ENCODE results near the gene TMEM119.

- no peak for TF ChIP-seq CTCF (IDR thresholded peaks at IDR 0.05)
- no peak for TF ChIP-seq POLR2AphosphoS5 (IDR thresholded peaks at IDR 0.05; ENCODE audit: low read depth, low read length)
- TF ChIP-seq SIN3A (IDR thresholded peaks at IDR 0.05; ENCODE audit: borderline replicate concordance, insufficient read depth, low read depth, low read length) = no peak
- no peak for TF ChIP-seq REST (IDR thresholded peaks at IDR 0.05; ENCODE audit: insufficient read depth in 1 of 2, low read depth in 2 of 2, low read length in 1 of 2)
These were observed 15.7 kb upstream of the TMEM119 start for GRCh38 chr12:108613548-108613947.

Data from Panc1 (cell line).